B cell (primary cell): ENCODE data around the gene TOM1L2. TPM values are rescaled to one million over a fixed set of nuclear protein-coding genes. Genes with fewer than 3 reads are reported as not detected.

Experiments used
- ATAC-seq: fragments of 200-7000 bp; cut with Tn5 transposase; one replicate; pipeline ENCODE4 v1.10.0; 2021; ENCODE audit warnings: low read depth, mild to moderate bottlenecking, moderate number of reproducible peaks, moderate library complexity
- CTCF ChIA-PET: fragments of 350-600 bp; sonication (Branson Sonifier 250); formaldehyde crosslinking; loops from one replicate; lab custom pipeline; 2021; ENCODE audit warnings: antibody characterized with exemption, inconsistent platforms; lab: Charles Lee
- POLR2A ChIA-PET: fragments of 350-600 bp; sonication (Branson Sonifier 250); formaldehyde crosslinking; loops from one replicate; lab custom pipeline; 2021; ENCODE audit warnings: antibody characterized with exemption; lab: Charles Lee
- DNase-seq: peaks from one replicate; pipeline ENCODE4 v3.0.0; 2013
- H2AFZ ChIP-seq: 2 replicates; pipeline ENCODE4 v1.6.1; 2012; ENCODE audit warnings: mild to moderate bottlenecking, low read depth, low read length; ENCODE audit not compliant: insufficient read depth, poor library complexity, severe bottlenecking
- H3K27ac ChIP-seq, 2 donors: 1 replicate in 1 of 2; 2 replicates in 1 of 2; pipeline ENCODE4 v1.5.1; 2012 to 2013; ENCODE audit warnings: low read length in 2 of 2, mild to moderate bottlenecking in 2 of 2, moderate library complexity in 1 of 2
- H3K27me3 ChIP-seq, 4 experiments: fragments of 200-600 bp in 1 of 4; sonication (generic) in 1 of 4; replicated peaks in 1 of 4; 1 replicate in 2 of 4; 2 replicates in 2 of 4; pipeline versions ENCODE4 v1.6.1 to v1.7.0; 2013 to 2016; ENCODE audit warnings: low read length in 3 of 4, mild to moderate bottlenecking in 2 of 4, mixed read lengths in 1 of 4, moderate library complexity in 1 of 4; ENCODE audit not compliant: insufficient read depth in 4 of 4, control insufficient read depth in 3 of 4; ENCODE audit errors: control extremely low read depth in 1 of 4
- H3K36me3 ChIP-seq, 2 experiments: replicated peaks in 1 of 2; 1 replicate in 1 of 2; 2 replicates in 1 of 2; pipeline versions ENCODE4 v1.6.1 to v1.7.1; 2013; ENCODE audit warnings: low read length in 1 of 2; ENCODE audit not compliant: insufficient read depth in 2 of 2, control insufficient read depth in 1 of 2; ENCODE audit errors: control extremely low read depth in 1 of 2, extremely low read depth in 1 of 2
- H3K4me1 ChIP-seq, 2 donors: fragments of 200-600 bp in 1 of 2; sonication (generic) in 1 of 2; 1 replicate in 1 of 2; 2 replicates in 1 of 2; pipeline versions ENCODE4 v1.5.1 to v1.6.1; 2013 to 2017; ENCODE audit warnings: low read length in 2 of 2; ENCODE audit not compliant: control insufficient read depth in 2 of 2, insufficient read depth in 2 of 2
- H3K4me2 ChIP-seq: replicated peaks from 2 replicates; pipeline ENCODE3; 2012; ENCODE audit warnings: mild to moderate bottlenecking, low read depth, low read length; ENCODE audit not compliant: poor library complexity, severe bottlenecking
- H3K4me3 ChIP-seq, 5 experiments: fragments of 200-600 bp in 1 of 5; sonication (generic) in 1 of 5; 1 replicate in 3 of 5; 2 replicates in 2 of 5; pipeline versions ENCODE4 v1.5.1 to v1.7.0; 2011 to 2016; ENCODE audit warnings: low read length in 4 of 5, mild to moderate bottlenecking in 4 of 5, low read depth in 2 of 5, control low read depth in 1 of 5, moderate library complexity in 1 of 5; ENCODE audit not compliant: insufficient read depth in 1 of 5; ENCODE audit errors: control extremely low read depth in 1 of 5, extremely low read depth in 1 of 5
- H3K79me2 ChIP-seq: fragments of 200-600 bp; sonication (generic); one replicate; pipeline ENCODE4 v1.6.0; 2016; ENCODE audit warnings: low read length; ENCODE audit not compliant: control insufficient read depth, insufficient read depth
- H3K9ac ChIP-seq: fragments of 200-600 bp; sonication (generic); 2 replicates; pipeline ENCODE4 v1.6.1; 2017; ENCODE audit warnings: mild to moderate bottlenecking, low read length, moderate library complexity
- H3K9me3 ChIP-seq, 3 donors: one replicate each; pipeline versions ENCODE4 v1.6.1 to v1.7.1; 2013; ENCODE audit warnings: low read length in 2 of 3; ENCODE audit not compliant: control insufficient read depth in 2 of 3, insufficient read depth in 1 of 3; ENCODE audit errors: control extremely low read depth in 1 of 3
- H4K20me1 ChIP-seq: 2 replicates; pipeline ENCODE4 v1.6.0; 2012; ENCODE audit warnings: mild to moderate bottlenecking, low read length; ENCODE audit not compliant: insufficient read depth, control insufficient read depth, poor library complexity, severe bottlenecking
- H3K27ac Mint-ChIP-seq: one replicate; pipeline ENCODE4 v1.8.0; 2021; ENCODE audit warnings: mixed read lengths
- H3K27me3 Mint-ChIP-seq: one replicate; pipeline ENCODE4 v1.8.0; 2021; ENCODE audit warnings: mixed read lengths
- H3K4me1 Mint-ChIP-seq: one replicate; pipeline ENCODE4 v1.8.0; 2021; ENCODE audit warnings: mixed read lengths
- H3K4me3 Mint-ChIP-seq: one replicate; pipeline ENCODE4 v1.8.0; 2021; ENCODE audit warnings: mixed read lengths
- H3K9me3 Mint-ChIP-seq: one replicate; pipeline ENCODE4 v1.8.0; 2022; ENCODE audit warnings: mixed read lengths; ENCODE audit not compliant: insufficient read depth
- EZH2 ChIP-seq: IDR thresholded peaks from 2 replicates; pipeline ENCODE4 v1.6.1; 2012; ENCODE audit warnings: borderline replicate concordance, low read depth, mild to moderate bottlenecking, moderate library complexity, low read length; ENCODE audit not compliant: insufficient read depth, poor library complexity, severe bottlenecking
- WGBS: methylation state at CpG from one replicate; pipeline ENCODE4 v1.1.5; 2013; ENCODE audit warnings: missing lambda C conversion rate; ENCODE audit not compliant: insufficient coverage; 5-methylcytosine and 5-hydroxymethylcytosine counted together
- intact Hi-C: fragments of 100-400 bp; cut with micrococcal nuclease; formaldehyde crosslinking; loops from one replicate; pipeline ENCODE4 v1.10.0; 2022
- polyA plus RNA-seq: library from polyadenylated mRNA; depleted of rRNA; stranded (reverse); fragments of >200 nt; gene quantifications from 2 replicates; pipeline ENCODE4 v1.2.3, GENCODE V29; 2012
- total RNA-seq, 2 donors: library from RNA; stranded (reverse); fragments of 120-200 nt in 1 of 2; gene quantifications; 1 replicate in 1 of 2; 2 replicates in 1 of 2; pipeline versions ENCODE4 v1.2.3 to v1.2.4, GENCODE V29; 2013 to 2022
- TF ChIP-seq, protein P1 (sequence below): fragments of 200-600 bp; IDR thresholded peaks from one replicate; pipeline ENCODE4 v1.8.0; 2022; ENCODE audit warnings: antibody characterized with exemption, mild to moderate bottlenecking

TOM1L2 gene
- total and polyA plus RNA-seq, 2 donors (not counting 1 experiment from before 2014, with no cell fraction given): 25.1 to 29.7 TPM

DNA sequence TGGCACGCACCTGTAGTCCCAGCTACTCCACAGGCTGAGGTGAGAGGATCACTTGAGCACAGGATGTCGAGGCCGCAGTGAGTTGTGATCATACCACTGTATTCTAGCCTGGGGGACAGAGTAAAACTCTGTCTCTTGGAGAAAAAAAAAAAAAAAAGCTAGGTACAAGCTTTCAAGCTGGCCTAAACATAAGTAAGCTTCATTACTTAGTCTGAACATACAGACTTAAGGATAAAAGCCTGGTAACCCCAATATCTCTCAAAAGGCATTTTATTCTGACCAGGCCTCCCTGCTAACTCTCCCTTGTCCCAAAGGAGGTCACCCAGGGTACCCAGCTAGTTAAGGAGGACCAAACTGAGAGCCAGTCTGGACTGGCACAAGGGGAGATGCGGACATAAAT, 46.2 kb downstream of the TOM1L2 start:
- ATAC-seq: no peak
- peaks cover 0 to 3% (median 0%) of the 10 kb centered on the region in 3 donors for H3K9me3 ChIP-seq

DNA sequence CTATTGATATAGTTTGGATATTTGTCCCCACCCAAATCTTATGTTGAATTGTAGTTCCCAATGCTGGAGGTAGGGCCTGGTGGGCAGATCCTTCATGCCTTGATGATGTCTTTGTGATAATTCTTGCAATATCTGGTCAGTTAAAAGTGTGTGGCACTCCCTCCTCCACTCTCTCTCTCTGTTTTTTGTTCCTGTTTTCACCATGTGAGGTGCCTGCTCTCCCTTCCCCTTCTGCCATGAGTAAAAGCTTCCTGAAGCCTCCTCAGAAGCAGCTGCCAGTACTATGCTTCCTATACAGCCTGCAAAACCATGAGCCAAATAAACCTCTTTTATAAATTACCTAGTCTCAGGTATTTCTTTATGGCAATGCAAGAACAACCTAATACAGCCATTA, 47.3 kb downstream of the TOM1L2 start:
- Histone ChIP-seq H3K4me2 (no peak overlapping the region), H3K4me3 (no peak overlapping the region), H3K79me2 (peaks cover 10% of the 10 kb centered on the region), H2AFZ (no peak overlapping the region), H3K4me1 (no peaks in the 10 kb centered on the region), H4K20me1 (no peaks in the 10 kb centered on the region), H3K9ac (no peak overlapping the region), H3K27ac (no peak overlapping the region), H3K27me3 (no peaks in the 10 kb centered on the region), H3K36me3 (no peaks in the 10 kb centered on the region), H3K9me3 (peaks cover 0 to 3% (median 0%) of the 10 kb centered on the region in 3 donors)
- no peaks in the 10 kb centered on the region for H3K27me3 Mint-ChIP-seq
- H3K9me3 Mint-ChIP-seq: no peaks in the 10 kb centered on the region
- POLR2A ChIA-PET: no interaction called here
- H3K4me1 Mint-ChIP-seq: peaks cover 3% of the 10 kb centered on the region
- CTCF ChIA-PET: no interaction called here
- no peak overlapping the region for H3K27ac Mint-ChIP-seq
- ATAC-seq: no peak
- intact Hi-C loops: no loop called here
- no peak for DNase-seq
- no peak overlapping the region for H3K4me3 Mint-ChIP-seq
- TF ChIP-seq, protein P1, sequence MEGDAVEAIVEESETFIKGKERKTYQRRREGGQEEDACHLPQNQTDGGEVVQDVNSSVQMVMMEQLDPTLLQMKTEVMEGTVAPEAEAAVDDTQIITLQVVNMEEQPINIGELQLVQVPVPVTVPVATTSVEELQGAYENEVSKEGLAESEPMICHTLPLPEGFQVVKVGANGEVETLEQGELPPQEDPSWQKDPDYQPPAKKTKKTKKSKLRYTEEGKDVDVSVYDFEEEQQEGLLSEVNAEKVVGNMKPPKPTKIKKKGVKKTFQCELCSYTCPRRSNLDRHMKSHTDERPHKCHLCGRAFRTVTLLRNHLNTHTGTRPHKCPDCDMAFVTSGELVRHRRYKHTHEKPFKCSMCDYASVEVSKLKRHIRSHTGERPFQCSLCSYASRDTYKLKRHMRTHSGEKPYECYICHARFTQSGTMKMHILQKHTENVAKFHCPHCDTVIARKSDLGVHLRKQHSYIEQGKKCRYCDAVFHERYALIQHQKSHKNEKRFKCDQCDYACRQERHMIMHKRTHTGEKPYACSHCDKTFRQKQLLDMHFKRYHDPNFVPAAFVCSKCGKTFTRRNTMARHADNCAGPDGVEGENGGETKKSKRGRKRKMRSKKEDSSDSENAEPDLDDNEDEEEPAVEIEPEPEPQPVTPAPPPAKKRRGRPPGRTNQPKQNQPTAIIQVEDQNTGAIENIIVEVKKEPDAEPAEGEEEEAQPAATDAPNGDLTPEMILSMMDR: no peak
- TF ChIP-seq EZH2: no peak

More for the DNA sequence above, 46.2 kb downstream of the TOM1L2 start:
- Histone ChIP-seq H3K27me3 (no peaks in the 10 kb centered on the region), H3K9ac (no peak overlapping the region), H3K4me2 (no peak overlapping the region), H3K4me3 (no peak overlapping the region), H3K36me3 (no peaks in the 10 kb centered on the region), H3K4me1 (no peaks in the 10 kb centered on the region), H2AFZ (no peak overlapping the region), H4K20me1 (peaks cover 2% of the 10 kb centered on the region), H3K79me2 (peaks cover 9% of the 10 kb centered on the region), H3K27ac (no peak overlapping the region)
- Mint-ChIP-seq H3K4me3 (no peak overlapping the region), H3K27ac (no peak overlapping the region), H3K9me3 (no peaks in the 10 kb centered on the region), H3K27me3 (no peaks in the 10 kb centered on the region), H3K4me1 (peaks cover 3% of the 10 kb centered on the region)
- intact Hi-C loops: no loop called here
- ChIA-PET POLR2A (no interaction called here), CTCF (interaction anchor here (1.0 kb wide), 1 partner anchor 31 kb away, joined by 3 read pairs; no protein-coding TSS in a partner anchor)
- DNase-seq: no peak
- 92% methylated on average over 2 of the region's 4 CpGs for WGBS
- TF ChIP-seq, protein P1: no peak
- no peak for TF ChIP-seq EZH2
